ENCODE measurements around the gene VPS26A. TPM values are rescaled to one million over a fixed set of nuclear protein-coding genes. Genes with fewer than 3 reads are reported as not detected.

VPS26A gene
- total RNA-seq, 4 donors from 2014 or later = 35.5 to 46.8 (median 37.1) TPM

DNA sequence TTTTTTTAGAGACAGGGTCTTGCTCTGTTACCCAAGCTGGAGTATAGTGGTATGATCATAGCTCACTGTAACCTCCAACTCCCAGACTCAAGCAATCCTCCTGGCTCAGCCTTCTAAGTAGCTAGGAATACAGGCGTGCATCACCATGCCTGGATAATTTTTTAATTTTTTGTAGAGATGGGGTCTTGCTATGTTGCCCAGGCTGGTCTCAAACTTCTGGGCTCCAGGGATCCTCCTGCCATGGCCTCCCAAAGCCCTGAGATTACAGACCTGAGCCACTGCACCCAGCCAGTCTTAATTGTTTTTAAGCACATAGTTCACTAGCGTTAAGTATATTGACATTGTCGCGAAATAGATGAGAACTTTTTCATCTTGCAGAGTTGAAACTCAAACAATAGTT is 58.0 kb downstream of the VPS26A start:
- TF ChIP-seq, protein P1, sequence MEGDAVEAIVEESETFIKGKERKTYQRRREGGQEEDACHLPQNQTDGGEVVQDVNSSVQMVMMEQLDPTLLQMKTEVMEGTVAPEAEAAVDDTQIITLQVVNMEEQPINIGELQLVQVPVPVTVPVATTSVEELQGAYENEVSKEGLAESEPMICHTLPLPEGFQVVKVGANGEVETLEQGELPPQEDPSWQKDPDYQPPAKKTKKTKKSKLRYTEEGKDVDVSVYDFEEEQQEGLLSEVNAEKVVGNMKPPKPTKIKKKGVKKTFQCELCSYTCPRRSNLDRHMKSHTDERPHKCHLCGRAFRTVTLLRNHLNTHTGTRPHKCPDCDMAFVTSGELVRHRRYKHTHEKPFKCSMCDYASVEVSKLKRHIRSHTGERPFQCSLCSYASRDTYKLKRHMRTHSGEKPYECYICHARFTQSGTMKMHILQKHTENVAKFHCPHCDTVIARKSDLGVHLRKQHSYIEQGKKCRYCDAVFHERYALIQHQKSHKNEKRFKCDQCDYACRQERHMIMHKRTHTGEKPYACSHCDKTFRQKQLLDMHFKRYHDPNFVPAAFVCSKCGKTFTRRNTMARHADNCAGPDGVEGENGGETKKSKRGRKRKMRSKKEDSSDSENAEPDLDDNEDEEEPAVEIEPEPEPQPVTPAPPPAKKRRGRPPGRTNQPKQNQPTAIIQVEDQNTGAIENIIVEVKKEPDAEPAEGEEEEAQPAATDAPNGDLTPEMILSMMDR (IDR thresholded peaks at IDR 0.05) = no peak
- no peak for ATAC-seq (ENCODE audit: low FRiP score)
- no peak for DNase-seq (ENCODE audit: low spot score)

DNA sequence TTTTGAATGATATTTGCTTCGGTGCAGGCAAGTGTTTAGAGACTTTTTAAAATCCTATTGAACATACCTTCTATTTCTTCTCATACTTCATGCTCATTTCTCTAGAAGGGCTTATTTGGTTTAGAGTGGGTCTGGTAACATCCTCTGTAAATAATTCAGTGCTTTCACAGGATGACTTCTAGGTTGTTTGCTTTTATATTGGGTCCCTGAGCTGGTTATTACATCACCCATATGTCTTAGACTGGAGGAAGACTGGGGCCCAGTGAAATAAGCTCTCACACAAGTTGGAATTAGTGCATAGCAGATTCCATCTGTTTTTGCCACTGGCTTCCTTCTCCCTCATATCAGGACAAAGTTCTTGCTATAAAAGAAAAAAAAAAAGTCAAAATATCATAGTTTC is 62.5 kb downstream of the VPS26A start:
- no peak for DNase-seq (ENCODE audit: low spot score)
- no peak for ATAC-seq (ENCODE audit: low FRiP score)
- TF ChIP-seq, protein P1 (IDR thresholded peaks at IDR 0.05) = no peak

DNA sequence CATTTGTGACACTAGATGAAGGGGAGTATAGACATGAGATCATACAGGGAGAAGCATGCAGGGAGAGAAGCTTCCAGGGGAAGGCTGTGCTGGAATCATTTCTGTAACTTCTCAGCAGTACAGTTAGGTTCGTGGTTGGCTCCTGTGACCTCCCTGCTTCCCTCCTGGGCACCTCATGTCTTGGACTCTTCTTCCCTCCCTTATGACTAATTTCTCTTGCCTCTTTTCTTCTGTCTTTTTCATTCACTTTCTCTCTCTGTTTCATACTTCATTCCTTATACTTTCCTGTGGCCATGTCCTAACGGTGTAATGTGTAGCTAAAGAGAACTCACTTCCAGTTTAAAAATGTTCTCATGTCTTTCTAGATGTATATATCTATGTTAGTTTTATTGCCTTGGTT is 77.1 kb downstream of the VPS26A start:
- ATAC-seq (ENCODE audit: low FRiP score) = peak; percentile 60
- TF ChIP-seq, protein P1 (IDR thresholded peaks at IDR 0.05) = no peak
- DNase-seq (ENCODE audit: low spot score) = no peak

DNA sequence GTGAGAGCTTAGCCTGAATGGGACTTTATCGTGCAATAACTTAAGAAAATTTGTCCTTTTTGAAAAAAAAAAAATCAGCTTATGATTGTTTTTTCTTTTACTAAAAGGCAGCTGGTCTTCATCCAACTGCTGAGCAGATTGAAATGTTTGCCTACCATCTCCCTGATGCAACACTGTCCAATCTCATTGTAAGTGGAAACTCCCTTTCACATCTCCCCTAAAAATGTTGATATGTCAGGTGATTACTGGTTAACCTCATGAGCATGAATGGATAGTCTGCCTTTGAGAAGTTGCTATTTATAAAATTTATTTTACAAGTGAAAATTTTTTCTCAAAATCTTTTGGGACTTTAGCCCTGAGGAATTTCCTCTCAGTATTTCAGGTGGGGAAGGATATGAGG is 78.4 kb downstream of the VPS26A start:
- ATAC-seq (ENCODE audit: low FRiP score) (peak; percentile 81), DNase-seq (ENCODE audit: low spot score) (no peak)
- TF ChIP-seq, protein P1 (IDR thresholded peaks at IDR 0.05) = no peak

DNA sequence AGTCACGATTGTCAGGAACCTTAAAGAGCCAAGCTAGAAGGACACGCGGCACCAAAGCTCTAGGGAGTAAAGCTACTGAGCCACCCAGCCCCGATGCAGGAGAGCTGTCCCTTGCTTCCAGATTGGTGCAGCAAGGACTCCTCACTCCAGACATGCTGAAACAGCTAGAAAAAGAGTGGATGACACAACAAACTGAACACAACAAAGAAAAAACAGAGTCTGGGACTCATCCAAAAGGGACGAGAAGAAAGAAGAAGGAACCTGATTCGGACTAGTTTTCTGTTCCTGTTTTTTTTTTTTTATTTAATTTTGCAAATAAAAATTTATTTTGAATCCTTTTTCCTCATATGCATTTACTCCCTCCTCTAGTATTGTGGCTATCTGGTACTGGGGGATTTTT is 84.8 kb downstream of the VPS26A start:
- no peak for ATAC-seq (ENCODE audit: low FRiP score)
- no peak for DNase-seq (ENCODE audit: low spot score)
- TF ChIP-seq, protein P1 (IDR thresholded peaks at IDR 0.05) = no peak

DNA sequence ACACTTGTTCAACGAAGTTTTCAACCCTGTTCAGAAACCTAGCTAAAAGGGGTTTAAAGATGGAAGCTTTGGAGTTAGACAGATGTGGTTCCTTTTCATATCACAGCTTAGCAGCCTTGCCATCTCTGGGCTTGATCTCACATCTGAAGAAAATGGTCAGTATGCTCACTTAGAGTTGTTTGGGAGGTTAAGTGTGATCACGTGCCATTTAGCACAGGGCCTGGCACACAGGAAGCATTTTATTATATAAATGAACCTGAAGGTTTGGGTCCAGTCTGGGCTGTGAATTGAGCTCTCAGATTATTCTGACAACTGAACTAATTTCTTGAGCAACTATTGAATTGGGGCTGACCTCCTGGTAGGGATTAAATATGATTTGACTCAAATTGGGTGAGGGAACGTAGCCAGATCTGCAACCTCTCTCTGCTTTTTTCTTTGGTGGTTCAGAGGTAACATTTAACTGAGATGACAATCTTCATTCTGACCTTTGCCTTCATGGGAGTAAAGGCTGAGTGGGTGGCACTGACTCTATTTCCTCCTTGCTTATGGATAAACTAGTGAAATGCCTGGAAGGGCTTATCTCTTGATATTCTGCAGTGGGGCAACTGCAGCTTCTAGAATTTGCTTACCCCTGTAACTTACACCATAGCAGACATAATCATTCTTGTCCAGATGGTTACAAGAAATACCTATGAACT is 86.0 kb downstream of the VPS26A start:
- DNase-seq (ENCODE audit: low spot score) = no peak
- TF ChIP-seq, protein P1 (IDR thresholded peaks at IDR 0.05) = no peak
- no peak for ATAC-seq (ENCODE audit: low FRiP score)

DNA sequence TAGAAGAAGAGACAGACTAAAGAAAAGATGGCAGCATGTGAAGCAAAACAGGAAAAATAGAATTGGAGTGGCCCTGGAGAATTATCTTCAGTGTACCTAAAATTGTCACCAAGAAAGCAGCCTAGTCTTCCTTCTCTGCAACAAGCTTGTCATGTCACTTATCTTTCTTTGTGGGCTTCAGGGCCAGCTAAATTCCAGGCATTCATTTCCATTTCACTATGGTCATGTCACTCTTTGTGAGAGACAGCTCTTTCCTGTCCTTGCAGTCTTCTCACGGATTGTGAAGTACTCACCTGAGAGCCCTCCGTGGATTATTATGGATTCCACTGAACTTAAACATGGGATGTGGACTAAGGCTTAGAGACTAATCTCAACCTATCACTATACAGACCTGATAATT is 87.1 kb downstream of the VPS26A start:
- DNase-seq (ENCODE audit: low spot score) (no peak), ATAC-seq (ENCODE audit: low FRiP score) (no peak)
- TF ChIP-seq, protein P1 (IDR thresholded peaks at IDR 0.05) = no peak
